HG02973 (cell line): ENCODE results near the gene HBEGF.

Source experiments
- ATAC-seq: cut with Tn5 transposase; IDR thresholded peaks from one replicate; pipeline ENCODE4 v1.9.1; 2021; ENCODE audit warnings: moderate library complexity; ENCODE audit not compliant: unreplicated experiment

The HBEGF gene

GRCh38 chr5:140338336-140338735 is 8.1 kb downstream of the HBEGF start:
- ATAC-seq = no peak

- ATAC-seq = no peak
Observed at GRCh38 chr5:140337880-140338279, 8.5 kb downstream of the HBEGF start.

GRCh38 chr5:140336388-140336787 is 10.0 kb downstream of the HBEGF start:
- ATAC-seq = no peak

- no peak for ATAC-seq
Observed at GRCh38 chr5:140331638-140332037, 14.8 kb downstream of the HBEGF start.

- no peak for ATAC-seq
Observed at GRCh38 chr5:140329739-140330481, 16.5 kb downstream of the HBEGF start.

- no peak for ATAC-seq
Observed at GRCh38 chr5:140328036-140328764, 18.2 kb downstream of the HBEGF start.

- no peak for ATAC-seq
Observed at GRCh38 chr5:140327589-140327988, 18.8 kb downstream of the HBEGF start.

- ATAC-seq = no peak
Observed at GRCh38 chr5:140325486-140325885, 20.9 kb downstream of the HBEGF start.

GRCh38 chr5:140324617-140325241 is 21.7 kb downstream of the HBEGF start:
- no peak for ATAC-seq

GRCh38 chr5:140324041-140324600 is 22.3 kb downstream of the HBEGF start:
- no peak for ATAC-seq

GRCh38 chr5:140322751-140323731 is 23.4 kb downstream of the HBEGF start:
- ATAC-seq = no peak

- no peak for ATAC-seq
Observed at GRCh38 chr5:140321796-140322195, 24.6 kb downstream of the HBEGF start.

- no peak for ATAC-seq
Observed at GRCh38 chr5:140319833-140320232, 26.6 kb downstream of the HBEGF start.

- ATAC-seq = no peak
Observed at GRCh38 chr5:140318792-140319191, 27.6 kb downstream of the HBEGF start.

GRCh38 chr5:140317859-140318258 is 28.5 kb downstream of the HBEGF start:
- ATAC-seq = no peak

GRCh38 chr5:140312791-140313189 is 33.6 kb downstream of the HBEGF start:
- no peak for ATAC-seq

GRCh38 chr5:140312067-140312790 is 34.2 kb downstream of the HBEGF start:
- ATAC-seq = no peak

- no peak for ATAC-seq
Observed at GRCh38 chr5:140311011-140311467, 35.4 kb downstream of the HBEGF start.

- no peak for ATAC-seq
Observed at GRCh38 chr5:140310434-140310833, 36.0 kb downstream of the HBEGF start.
